IPS DF 6.9 (cell line): Measurements from ENCODE around the gene S100A3.

ENCODE experiments used
- DNase-seq: peaks from one replicate; pipeline ENCODE4 v3.0.0-alpha.2; 2013; ENCODE audit warnings: low read depth, low spot score
- H3K27ac ChIP-seq: one replicate; pipeline ENCODE4 v1.5.1; 2013; ENCODE audit warnings: low read length, control low read depth
- H3K27me3 ChIP-seq: 2 replicates; pipeline ENCODE4 v1.6.1; 2013; ENCODE audit warnings: mild to moderate bottlenecking, low read length; ENCODE audit not compliant: control insufficient read depth, insufficient read depth
- H3K36me3 ChIP-seq: 2 replicates; pipeline ENCODE4 v1.6.1; 2013; ENCODE audit warnings: low read length; ENCODE audit not compliant: control insufficient read depth, insufficient read depth
- H3K4me1 ChIP-seq: 2 replicates; pipeline ENCODE4 v1.6.1; 2013; ENCODE audit warnings: low read length; ENCODE audit not compliant: control insufficient read depth, insufficient read depth
- H3K4me3 ChIP-seq: 2 replicates; pipeline ENCODE4 v1.5.1; 2013; ENCODE audit warnings: mild to moderate bottlenecking, low read length
- H3K9me3 ChIP-seq: 2 replicates; pipeline ENCODE4 v1.6.1; 2013; ENCODE audit warnings: low read length, inconsistent platforms; ENCODE audit not compliant: control insufficient read depth, insufficient read depth
- WGBS: extraction: QIAGEN DNeasy Blood & Tissue Kit; methylation state at CpG from one replicate; pipeline ENCODE4 v1.1.7; 2013; ENCODE audit warnings: mixed read lengths, missing lambda C conversion rate; ENCODE audit not compliant: insufficient read length, insufficient coverage; 5-methylcytosine and 5-hydroxymethylcytosine counted together

Gene S100A3

DNA sequence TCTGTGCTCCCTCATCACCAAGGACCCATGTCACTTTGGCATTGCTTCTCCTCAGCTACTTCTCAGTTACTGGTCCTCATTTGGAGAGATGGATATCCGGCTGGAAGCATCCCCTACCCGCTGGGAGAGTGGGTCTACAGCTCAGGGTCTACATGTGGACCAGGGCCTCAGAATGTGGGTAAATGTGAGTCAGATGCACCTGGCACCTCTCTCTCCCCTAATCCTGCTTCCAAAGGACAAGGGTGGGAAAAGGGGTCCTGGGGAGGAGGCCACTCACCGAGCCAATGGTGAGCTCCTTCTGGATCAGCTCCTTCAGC, 14.2 kb downstream of the S100A3 start:
- no peaks in the 10 kb centered on the region for H3K9me3 ChIP-seq
- H3K36me3 ChIP-seq = no peaks in the 10 kb centered on the region
- H3K27me3 ChIP-seq = no peaks in the 10 kb centered on the region
- no peak overlapping the region for H3K27ac ChIP-seq
- no peak for DNase-seq
- no CpG with 5 or more reads among the region's 3 CpGs for WGBS
- no peak overlapping the region for H3K4me3 ChIP-seq
- peaks cover 13% of the 10 kb centered on the region; the same call in 1 of the 2 replicates for H3K4me1 ChIP-seq

GRCh38 chr1:153534226-153534924, 14.7 kb downstream of the S100A3 start:
- no peaks in the 10 kb centered on the region for H3K27me3 ChIP-seq
- H3K4me3 ChIP-seq = no peak overlapping the region
- DNase-seq = no peak
- no peaks in the 10 kb centered on the region for H3K9me3 ChIP-seq
- WGBS = no CpG with 5 or more reads among the region's 7 CpGs
- H3K27ac ChIP-seq = no peak overlapping the region
- no peaks in the 10 kb centered on the region for H3K36me3 ChIP-seq
- peaks cover 13% of the 10 kb centered on the region; the same call in 1 of the 2 replicates for H3K4me1 ChIP-seq

- DNase-seq = no peak
- Histone ChIP-seq H3K9me3 (no peaks in the 10 kb centered on the region), H3K27ac (no peak overlapping the region), H3K36me3 (no peaks in the 10 kb centered on the region), H3K27me3 (no peaks in the 10 kb centered on the region), H3K4me3 (no peak overlapping the region), H3K4me1 (peaks cover 13% of the 10 kb centered on the region; the same call in 1 of the 2 replicates)
- WGBS = no CpG with 5 or more reads among the region's 13 CpGs
These were observed 15.3 kb downstream of the S100A3 start for GRCh38 chr1:153533689-153534201.

DNA sequence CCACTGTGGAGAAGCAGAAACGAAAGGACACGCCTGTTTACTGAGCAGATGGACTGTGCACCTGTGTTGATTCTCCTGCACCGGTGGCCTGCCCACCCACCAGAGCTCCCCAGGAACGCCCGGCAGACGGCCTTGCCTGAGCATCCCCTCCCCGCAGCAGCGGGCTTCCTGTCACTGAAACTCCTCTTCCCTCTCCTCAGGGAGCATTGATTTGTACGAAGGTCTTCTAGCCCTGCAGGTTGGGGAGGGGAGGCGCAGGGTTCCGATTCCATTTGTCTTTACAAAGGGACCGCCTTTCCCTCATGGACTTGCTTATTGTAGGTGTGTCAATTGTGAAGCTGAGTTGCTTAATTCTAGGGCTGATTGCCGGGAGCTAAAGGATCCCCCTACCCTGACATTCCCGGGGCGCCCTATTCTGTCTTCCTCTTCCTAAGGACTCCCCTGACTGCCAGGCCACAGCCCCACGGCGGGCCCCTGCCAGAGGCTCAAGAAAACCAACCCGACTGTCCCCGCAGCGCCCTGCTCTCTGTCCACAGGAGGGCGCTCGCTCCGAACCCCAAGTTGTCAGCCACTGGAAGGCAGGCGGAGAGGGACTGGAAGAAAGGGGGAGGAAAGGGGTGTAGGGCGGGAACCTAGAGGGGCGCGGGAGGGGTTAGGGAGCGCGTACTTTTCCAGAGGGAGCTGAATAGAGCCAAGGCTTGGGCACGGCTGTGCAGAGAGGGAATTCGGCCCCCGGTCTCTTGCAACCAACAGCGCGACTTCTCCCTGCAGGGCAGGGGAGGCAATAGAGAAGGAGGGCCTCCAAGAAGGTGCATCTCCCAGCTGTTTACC, 16.1 kb downstream of the S100A3 start:
- DNase-seq = peak; percentile 75

DNA sequence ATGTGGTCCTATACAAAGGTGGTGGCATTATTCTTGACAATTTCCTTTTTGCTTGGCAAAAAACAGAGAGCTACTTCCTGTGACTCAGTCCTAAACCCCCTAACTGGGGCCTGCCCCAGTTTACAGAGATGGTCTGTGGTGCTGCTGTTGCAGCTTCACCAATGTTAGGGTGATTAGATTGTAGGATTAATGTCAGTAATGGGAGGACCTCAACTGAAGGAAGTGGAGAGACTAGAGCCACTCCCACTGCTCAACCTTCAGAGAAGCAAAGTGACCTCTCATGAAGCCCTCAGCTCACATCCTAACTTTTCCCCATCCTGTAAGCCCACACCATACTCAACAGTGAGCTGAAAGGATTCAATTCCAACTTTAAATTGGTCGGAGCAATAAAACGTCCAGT, 16.9 kb downstream of the S100A3 start:
- no peak overlapping the region for H3K27ac ChIP-seq
- no peaks in the 10 kb centered on the region for H3K9me3 ChIP-seq
- H3K4me3 ChIP-seq = no peak overlapping the region
- DNase-seq = no peak
- peaks cover 14% of the 10 kb centered on the region; the same call in 1 of the 2 replicates for H3K4me1 ChIP-seq
- WGBS = no CpG with 5 or more reads among the region's 2 CpGs
- no peaks in the 10 kb centered on the region for H3K36me3 ChIP-seq
- no peaks in the 10 kb centered on the region for H3K27me3 ChIP-seq

More for the DNA sequence above, 16.1 kb downstream of the S100A3 start:
- WGBS = no CpG with 5 or more reads among the region's 34 CpGs
- Histone ChIP-seq H3K36me3 (no peaks in the 10 kb centered on the region), H3K4me3 (no peak overlapping the region; the same call in 1 of the 2 replicates), H3K27me3 (no peaks in the 10 kb centered on the region), H3K27ac (no peak overlapping the region), H3K4me1 (peaks cover 13% of the 10 kb centered on the region; the same call in 1 of the 2 replicates), H3K9me3 (no peaks in the 10 kb centered on the region)

- Histone ChIP-seq H3K36me3 (no peaks in the 10 kb centered on the region), H3K9me3 (no peaks in the 10 kb centered on the region), H3K4me3 (no peak overlapping the region), H3K4me1 (peaks cover 15% of the 10 kb centered on the region; the same call in 1 of the 2 replicates), H3K27ac (no peak overlapping the region), H3K27me3 (no peaks in the 10 kb centered on the region)
- no CpG with 5 or more reads among the region's 3 CpGs for WGBS
- DNase-seq = no peak
These were observed 17.4 kb downstream of the S100A3 start for GRCh38 chr1:153531638-153532037.

- WGBS = no CpG with 5 or more reads among the region's 5 CpGs
- H3K27ac ChIP-seq = no peak overlapping the region
- H3K27me3 ChIP-seq = no peaks in the 10 kb centered on the region
- no peaks in the 10 kb centered on the region for H3K9me3 ChIP-seq
- no peaks in the 10 kb centered on the region for H3K36me3 ChIP-seq
- H3K4me1 ChIP-seq = peaks cover 3% of the 10 kb centered on the region; the same call in 1 of the 2 replicates
- DNase-seq = no peak
- no peak overlapping the region for H3K4me3 ChIP-seq
These were observed 21.4 kb downstream of the S100A3 start for GRCh38 chr1:153527683-153528040.

DNA sequence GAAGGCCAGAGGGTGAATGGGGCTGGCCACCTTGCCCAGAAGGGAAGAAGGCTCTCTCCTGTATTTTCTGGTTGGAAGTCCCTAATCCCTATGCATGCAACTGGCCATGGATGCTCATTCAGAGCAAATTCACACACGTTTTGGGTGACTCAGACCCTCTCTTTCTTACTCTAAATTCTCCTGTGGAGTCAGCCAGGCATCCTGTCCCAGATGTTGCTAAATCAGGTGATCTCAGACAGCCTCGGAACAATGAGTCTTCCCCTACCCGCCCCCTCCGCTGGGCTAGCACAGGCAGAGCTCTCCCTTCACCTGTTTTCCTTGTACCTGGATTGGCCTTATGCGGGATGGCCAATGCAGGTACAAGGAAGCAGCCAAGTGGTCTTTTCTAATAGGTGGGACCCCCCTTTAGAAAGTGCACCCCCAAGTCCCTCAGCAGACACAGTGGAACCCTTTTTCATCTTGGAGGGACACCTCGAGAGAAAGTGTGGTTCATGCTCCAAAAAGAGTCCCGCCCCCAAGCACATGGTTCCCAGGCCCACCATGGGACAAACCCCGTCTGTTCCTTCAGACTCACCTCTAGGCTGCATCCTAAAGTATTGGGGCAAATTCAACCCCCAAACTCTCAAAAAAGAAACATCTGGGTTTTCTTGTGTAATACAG, 21.9 kb downstream of the S100A3 start:
- Histone ChIP-seq H3K4me1 (peaks cover 3% of the 10 kb centered on the region; the same call in 1 of the 2 replicates), H3K4me3 (no peak overlapping the region), H3K9me3 (no peaks in the 10 kb centered on the region), H3K27ac (no peak overlapping the region), H3K27me3 (no peaks in the 10 kb centered on the region), H3K36me3 (no peaks in the 10 kb centered on the region)
- no peak for DNase-seq
- no CpG with 5 or more reads among the region's 8 CpGs for WGBS

DNA sequence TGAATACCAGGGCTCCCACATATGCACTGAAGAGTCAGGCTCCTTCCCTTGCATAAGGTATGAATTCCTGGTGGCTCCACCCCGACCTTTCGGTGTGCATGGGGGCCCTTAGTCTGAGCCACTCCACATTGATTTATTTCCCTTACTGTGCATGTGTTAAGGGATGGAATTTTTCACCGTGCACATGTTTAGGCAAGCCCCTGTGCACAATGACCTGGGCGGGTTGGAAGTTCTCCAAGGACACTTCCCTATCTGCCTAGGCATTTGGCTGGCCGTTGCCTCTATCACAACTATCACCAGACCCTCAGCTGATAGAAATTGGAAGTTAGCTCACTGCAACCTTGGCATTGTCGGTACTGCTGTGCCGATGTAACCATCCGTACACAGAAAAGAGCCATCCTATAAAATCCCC, 22.9 kb downstream of the S100A3 start:
- Histone ChIP-seq H3K9me3 (no peaks in the 10 kb centered on the region), H3K27ac (no peak overlapping the region), H3K27me3 (no peaks in the 10 kb centered on the region), H3K4me3 (no peak overlapping the region), H3K36me3 (no peaks in the 10 kb centered on the region), H3K4me1 (peaks cover 3% of the 10 kb centered on the region; the same call in 1 of the 2 replicates)
- WGBS = no CpG with 5 or more reads among the region's 8 CpGs
- no peak for DNase-seq

DNA sequence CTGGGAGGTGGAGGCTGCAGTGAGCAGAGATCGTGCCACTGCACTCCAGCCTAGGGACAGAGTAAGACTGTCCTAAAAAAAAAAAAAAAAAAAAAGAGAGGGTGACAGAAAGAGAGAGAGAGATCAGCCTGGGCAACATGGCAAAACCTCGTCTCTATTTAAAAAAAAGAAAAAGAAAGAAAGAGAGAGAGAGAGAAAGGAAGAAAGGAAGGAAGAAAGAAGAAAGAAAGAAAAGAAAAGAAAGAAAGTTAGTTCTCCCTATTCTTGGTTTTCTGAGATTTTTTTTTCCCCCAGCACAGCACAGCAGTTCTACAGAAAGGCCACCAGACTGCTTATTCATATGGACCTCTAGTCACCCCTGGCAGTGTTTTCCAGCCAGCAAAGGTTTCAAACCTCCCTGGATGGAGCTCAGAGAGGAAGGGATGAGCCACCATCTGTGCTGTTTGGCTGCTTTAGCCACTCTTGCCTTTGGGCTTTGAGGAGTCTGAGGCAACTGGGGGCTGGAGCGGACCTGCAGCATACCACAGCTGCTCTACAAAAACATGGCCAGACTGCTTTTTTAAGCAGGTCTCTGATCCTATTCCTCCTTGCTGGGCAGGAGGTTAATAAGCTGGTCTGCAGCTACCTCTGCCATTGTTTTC, 23.9 kb downstream of the S100A3 start:
- H3K27me3 ChIP-seq = no peaks in the 10 kb centered on the region
- H3K27ac ChIP-seq = no peak overlapping the region
- DNase-seq = no peak
- H3K9me3 ChIP-seq = no peaks in the 10 kb centered on the region
- WGBS = no CpG with 5 or more reads among the region's 3 CpGs
- H3K4me1 ChIP-seq = peaks cover 4% of the 10 kb centered on the region
- H3K4me3 ChIP-seq = no peak overlapping the region
- H3K36me3 ChIP-seq = no peaks in the 10 kb centered on the region
